C4-2B (cell line): ENCODE measurements around the gene FKBP1B.

ENCODE experiments used
- ZFX ChIP-seq: fragments of 450-650 bp; IDR thresholded peaks from 2 replicates; pipeline ENCODE4 v1.6.1; 2017
- TF ChIP-seq, protein P1 (sequence below): fragments of 450-650 bp; conservative IDR thresholded peaks from 2 replicates; pipeline ENCODE4 v1.5.1; 2017; ENCODE audit warnings: mild to moderate bottlenecking

DNA sequence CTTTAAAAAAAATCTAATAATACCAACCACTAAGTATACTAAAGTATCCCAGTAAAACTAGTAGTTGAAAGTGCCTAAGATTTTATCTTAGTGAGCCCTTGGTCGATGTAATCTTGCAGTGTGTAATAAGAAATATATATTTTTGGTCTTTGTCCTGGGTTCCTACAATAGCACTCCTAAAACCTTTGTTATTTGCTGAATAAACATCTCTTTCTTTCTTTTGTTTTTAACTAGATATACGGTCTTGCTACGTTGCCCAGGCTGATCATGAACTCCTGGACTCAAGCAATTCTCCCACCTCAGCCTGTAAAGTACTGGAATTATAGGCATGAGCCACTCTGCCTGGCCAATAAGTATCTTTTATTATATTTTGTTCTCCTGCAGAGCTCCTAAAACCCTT, 37.5 kb downstream of the FKBP1B start:
- TF ChIP-seq, protein P1, sequence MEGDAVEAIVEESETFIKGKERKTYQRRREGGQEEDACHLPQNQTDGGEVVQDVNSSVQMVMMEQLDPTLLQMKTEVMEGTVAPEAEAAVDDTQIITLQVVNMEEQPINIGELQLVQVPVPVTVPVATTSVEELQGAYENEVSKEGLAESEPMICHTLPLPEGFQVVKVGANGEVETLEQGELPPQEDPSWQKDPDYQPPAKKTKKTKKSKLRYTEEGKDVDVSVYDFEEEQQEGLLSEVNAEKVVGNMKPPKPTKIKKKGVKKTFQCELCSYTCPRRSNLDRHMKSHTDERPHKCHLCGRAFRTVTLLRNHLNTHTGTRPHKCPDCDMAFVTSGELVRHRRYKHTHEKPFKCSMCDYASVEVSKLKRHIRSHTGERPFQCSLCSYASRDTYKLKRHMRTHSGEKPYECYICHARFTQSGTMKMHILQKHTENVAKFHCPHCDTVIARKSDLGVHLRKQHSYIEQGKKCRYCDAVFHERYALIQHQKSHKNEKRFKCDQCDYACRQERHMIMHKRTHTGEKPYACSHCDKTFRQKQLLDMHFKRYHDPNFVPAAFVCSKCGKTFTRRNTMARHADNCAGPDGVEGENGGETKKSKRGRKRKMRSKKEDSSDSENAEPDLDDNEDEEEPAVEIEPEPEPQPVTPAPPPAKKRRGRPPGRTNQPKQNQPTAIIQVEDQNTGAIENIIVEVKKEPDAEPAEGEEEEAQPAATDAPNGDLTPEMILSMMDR = no peak
- TF ChIP-seq ZFX = no peak
